Ishikawa (cell line): ENCODE data around the gene SLC66A1.

ENCODE experiments used
- CEBPB ChIP-seq: IDR thresholded peaks from 2 replicates; pipeline ENCODE4 v1.6.1; 2012
- CREB1 ChIP-seq: IDR thresholded peaks from 2 replicates; pipeline ENCODE4 v1.6.1; 2012; ENCODE audit warnings: low read depth
- EP300 ChIP-seq: IDR thresholded peaks from 2 replicates; pipeline ENCODE4 v1.6.1; 2012; ENCODE audit warnings: borderline replicate concordance
- FOXM1 ChIP-seq: IDR thresholded peaks from 2 replicates; pipeline ENCODE4 v1.6.1; 2012; ENCODE audit warnings: low read depth, borderline replicate concordance
- MAX ChIP-seq: IDR thresholded peaks from 2 replicates; pipeline ENCODE4 v1.6.1; 2012
- USF1 ChIP-seq: IDR thresholded peaks from 2 replicates; pipeline ENCODE4 v1.6.1; 2012
- YY1 ChIP-seq: IDR thresholded peaks from 2 replicates; pipeline ENCODE4 v1.6.1; 2012; ENCODE audit warnings: low read depth

GRCh38 chr1:19370453-19371170 is 58.5 kb downstream of the SLC66A1 start:
- TF ChIP-seq CEBPB (no peak), CREB1 (no peak), EP300 (no peak), USF1 (no peak), MAX (no peak), YY1 (no peak), FOXM1 (no peak)
